HG02885 (cell line): ENCODE data around the gene KCNG2.

Experiments
- ATAC-seq: cut with Tn5 transposase; IDR thresholded peaks from one replicate; pipeline ENCODE4 v1.9.1; 2021; ENCODE audit warnings: mild to moderate bottlenecking; ENCODE audit not compliant: unreplicated experiment, poor library complexity

Gene KCNG2

DNA sequence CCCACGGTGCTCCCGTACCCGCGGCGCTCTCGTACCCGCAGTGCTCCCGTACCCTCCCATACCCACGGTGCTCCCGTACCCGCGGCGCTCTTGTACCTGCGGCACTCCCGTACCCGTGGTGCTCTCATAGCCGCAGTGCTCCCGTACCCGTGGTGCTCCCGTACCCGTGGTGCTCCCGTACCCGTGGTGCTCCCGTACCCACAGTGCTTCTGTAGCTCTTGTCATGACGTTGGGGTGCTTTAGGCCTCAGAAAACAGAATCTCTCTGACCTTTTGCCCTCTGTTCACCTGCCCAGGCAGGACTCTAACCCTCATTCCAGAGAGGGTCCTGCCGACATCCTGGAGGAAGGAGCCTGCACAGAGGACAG is 118.4 kb downstream of the KCNG2 start:
- ATAC-seq: no peak

DNA sequence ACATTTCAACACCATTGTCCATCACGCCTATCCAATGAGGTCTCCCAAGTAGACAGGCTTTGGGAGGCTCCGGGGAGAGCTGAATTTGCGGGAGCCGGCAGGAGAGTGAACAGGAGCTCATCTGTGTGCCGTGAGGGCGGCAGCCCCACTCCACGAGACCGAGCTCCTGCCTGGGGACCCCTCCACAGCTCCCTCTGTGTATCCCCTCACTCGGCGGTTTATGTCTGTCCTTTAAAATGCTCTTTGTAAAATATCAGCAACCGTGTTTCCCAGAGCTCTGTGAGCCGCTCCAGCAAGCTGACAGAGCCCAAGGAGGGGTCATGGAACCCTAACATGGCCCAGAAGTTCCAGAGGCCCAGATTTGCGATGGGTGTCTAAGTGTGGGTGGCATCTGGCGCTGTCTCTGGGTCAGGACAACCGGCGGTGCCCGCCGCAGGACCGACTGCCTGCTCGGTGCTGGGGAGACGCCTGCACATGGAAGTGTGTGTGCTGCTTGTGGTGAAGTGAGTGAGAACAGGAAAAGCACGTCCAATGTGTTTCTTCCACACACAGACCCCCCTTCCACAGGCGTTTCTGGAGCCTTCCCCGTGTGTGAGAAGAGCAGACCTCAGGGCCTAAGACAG is 118.9 kb downstream of the KCNG2 start:
- ATAC-seq: no peak

DNA sequence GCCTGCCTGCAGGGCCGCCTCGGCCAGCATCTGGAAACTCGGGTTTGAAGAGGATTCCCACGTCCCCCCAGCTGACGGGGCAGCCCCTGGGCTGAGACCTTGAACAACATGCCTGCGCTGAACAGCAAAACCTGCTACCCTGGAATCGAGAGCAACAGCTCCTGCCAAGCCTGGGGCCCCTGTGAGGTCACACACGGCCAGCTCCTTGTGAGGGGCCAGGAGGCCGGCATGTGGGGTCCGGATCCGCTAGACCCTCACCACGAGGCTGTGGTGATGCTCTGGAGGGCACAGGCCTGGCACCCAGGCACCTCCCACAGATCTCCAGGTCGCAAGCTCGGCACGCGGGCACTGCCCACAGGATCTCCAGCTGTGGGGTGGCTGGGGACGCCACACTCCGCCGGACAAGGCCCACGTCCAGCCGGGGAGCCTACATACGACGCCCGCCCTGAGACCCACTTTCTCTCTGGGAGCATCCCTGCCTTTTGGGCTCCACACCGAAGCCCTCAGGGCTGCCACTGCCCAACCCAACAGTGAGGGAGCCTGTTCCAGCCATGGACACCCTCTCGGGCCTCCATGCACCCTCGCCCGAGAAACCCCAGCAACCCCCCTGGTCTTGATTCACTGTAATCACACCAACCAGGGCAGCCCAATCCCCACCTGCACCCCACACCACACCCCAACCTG is 119.6 kb downstream of the KCNG2 start:
- no peak for ATAC-seq

DNA sequence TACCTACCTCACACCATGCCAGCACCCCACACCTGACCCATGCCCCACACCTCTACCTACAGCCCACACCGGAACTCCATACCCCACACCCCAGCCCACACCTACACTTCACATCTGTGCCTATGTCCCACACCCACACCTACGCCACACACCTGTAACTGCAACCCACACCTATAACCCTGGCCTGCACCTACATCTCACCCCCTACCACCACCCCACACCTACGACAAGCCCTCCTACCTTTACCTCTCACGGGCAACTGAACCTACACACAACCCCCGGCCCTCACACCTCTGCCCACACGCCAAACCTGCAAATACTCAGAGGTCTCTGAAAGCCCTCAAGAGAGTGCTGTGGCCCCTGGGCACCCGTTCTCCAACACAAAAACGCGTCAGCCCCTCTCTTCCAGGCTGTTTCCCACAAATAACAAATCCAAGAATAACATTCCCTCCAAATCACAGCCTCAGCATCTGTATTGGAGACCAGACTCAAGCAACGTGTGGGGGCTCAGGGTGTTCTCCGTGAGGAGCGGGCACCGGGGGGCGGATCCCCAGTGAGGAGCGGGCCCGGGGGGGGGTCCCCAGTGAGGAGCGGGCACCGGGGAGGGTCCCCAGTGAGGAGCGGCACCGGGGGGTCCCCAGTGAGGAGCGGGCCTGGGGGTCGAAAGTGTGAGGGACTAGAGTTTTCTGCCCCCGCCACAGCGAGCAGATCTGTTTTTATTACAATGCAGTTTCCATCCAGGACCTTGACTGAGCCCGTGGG is 120.3 kb downstream of the KCNG2 start:
- ATAC-seq: no peak

DNA sequence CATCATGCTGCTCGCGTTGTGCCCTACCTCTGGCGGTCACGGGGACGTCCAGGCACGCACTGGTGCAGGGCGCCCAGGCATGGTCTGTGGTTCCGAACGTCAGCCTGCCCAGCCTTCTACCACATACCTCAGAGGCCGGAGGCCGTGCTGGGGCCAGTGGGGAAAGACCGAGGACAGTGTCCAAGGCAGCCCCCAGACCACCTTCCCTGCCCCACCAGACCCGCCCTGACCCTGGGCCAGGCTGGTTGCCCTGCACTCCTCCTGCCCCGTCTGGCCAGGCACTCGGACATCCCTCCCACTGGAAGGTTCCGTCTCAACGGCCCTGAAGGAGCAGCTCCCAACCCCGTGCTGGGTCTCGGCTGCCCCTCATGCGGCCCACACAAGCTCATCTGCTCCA is 120.9 kb downstream of the KCNG2 start:
- ATAC-seq: no peak

DNA sequence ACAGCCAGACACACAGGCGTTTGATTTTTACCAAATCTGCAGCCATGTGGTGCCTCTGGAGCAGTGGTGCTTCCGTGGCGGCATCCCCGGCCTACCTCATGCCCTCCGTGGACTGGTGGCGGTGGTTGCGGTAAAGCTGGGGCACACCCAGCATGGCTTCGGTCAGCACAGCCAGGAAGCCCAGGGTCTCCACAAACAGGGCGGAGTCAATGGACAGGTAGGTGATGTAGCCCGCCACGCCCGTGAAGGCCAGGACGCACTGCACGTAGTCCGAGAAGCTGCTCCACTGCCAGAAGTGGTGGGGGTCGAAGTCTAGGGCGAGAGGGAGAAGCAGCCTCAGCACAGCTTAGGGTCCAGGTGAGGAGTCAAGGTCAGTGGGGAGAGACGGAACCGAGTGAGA is 121.4 kb downstream of the KCNG2 start:
- no peak for ATAC-seq

DNA sequence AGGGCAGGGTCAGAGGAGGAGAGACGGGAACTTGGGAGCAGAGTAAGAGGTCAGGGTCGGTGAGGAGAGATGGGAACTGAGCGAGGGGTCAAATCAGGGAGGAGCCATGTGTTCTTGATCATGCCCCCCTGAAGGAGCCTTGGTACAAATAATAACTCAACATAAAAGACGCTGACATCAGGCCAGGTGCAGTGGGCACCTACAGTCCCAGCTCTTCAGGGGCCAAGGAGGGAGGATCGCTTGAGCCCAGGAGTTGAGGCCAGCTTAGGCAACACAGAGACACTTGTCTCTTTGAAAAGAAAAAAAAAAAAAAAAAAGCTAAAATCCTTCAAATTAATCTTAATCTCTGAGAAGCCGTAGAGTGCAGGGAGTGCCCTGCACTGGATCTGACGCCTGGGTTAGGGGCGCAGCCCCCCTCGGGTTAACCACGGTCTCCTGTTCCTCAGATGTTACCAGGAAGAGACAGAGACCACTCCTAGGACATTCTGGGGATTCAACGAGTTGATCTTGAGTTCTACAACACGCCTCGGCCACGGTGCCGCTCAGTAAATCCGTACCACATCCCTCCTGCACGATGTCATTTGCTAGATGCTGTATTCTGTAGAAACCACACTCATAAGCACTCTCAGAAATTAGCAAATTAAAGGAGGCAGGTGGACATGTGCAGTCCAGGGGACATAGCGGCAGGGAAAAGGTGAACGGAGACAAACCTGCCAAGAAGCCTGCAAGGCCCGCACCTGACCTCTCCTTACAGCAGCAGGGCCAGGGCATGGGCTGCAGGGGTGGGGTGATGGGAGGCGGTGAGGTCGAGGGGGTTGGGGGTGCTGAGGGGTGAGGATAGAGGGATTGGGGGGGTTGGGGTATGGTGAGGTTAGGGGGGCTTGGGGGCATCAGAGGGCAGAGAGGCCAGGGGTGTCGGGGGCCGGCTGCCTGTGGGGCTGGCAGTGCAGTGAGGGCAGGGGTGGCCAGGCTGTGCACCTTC is 124.5 kb downstream of the KCNG2 start:
- ATAC-seq: no peak

DNA sequence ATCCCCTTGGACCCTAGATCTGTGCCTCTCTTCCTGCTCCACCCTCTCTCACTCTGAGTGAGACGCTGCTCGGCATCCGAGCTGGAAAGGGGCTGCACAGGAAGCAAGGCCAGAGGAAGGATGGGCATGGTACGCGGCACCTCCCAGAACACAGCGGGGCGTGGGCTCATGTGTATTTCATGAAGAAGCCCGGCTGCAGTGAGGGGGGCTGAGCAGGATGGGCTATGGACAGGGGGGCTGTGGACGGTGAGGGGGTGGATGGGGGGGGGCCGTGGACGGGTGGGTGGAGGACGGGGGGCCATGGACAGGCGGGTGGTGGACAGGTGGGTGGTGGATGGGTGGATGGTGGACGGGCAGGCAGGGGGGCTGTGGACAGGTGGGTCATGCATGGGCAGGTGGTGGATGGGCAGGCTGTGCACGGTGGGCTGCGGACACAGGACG is 125.3 kb downstream of the KCNG2 start:
- no peak for ATAC-seq

DNA sequence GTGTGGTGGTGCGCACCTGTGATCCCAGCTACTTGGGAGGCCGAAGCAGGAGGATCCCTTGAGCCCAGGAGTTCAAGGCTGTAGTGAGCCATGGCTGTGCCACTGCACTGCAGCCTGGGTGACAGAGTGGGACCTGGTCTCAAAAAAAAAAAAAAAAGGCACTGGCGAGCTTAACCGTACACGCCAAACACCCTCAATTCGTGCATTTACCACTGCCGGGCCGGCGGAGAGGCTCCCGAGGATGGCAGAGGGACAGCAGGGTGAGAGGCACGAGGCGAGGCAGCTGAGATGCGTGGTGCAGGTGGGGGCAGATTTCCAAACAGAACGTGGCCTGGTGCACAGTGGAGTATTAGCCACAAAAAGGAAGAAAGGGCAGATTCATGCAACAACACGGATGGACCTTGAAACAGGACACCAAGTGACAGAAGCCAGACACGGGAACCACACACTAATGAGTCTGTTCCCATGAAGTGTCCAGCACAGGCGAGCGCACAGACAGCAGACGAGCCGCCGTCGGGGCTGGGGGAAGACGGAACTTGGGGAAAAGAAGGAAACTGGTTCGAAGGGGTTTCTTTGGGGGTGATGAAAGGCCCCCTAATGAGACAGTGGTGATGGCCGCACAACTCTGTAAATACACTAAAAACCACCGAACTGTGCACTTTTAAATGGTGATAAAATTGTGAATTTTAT is 126.3 kb downstream of the KCNG2 start:
- ATAC-seq: no peak

DNA sequence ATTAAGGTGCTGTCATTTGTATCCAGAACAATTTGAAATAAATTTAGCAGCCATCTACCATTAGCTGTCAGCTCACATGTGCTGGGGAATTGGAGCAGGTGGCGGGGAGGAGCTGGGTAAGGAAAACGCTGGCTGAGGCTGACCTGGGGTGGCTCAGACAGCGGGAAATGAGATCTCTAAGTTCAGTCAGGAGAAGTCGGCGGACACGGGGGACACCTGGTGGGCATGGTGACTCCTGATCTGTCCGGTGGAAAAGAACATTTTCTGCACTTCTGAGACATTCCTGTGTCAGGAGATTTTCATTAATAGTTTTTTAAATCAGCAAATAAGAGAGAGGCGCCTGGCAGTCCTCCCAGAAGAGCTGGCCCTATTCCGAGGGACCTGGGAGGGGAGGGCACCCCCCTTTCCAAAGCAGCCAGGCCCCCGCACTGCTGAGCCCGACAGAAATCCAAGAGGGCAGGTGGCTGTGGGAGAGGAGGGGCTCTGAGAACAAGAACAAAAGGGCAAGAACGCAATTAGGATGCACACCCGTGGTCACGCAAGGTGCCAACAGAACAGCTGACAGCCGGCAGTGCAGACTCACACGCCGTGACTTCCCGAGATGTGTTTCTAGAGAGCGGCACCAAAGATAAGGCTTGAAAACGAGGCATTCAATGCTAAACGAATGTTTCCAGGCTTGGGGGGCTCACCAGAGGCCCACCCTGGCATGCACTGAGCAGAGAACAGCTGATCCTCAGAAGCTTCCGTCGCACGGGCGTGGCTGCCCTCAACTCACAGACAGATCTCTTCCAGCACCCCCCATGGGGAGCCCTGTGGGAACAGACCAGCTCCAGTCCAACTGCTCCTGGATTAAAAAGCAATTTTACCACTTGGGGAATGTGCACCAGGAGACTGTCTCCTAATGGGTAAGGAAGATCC is 127.3 kb downstream of the KCNG2 start:
- ATAC-seq: no peak

DNA sequence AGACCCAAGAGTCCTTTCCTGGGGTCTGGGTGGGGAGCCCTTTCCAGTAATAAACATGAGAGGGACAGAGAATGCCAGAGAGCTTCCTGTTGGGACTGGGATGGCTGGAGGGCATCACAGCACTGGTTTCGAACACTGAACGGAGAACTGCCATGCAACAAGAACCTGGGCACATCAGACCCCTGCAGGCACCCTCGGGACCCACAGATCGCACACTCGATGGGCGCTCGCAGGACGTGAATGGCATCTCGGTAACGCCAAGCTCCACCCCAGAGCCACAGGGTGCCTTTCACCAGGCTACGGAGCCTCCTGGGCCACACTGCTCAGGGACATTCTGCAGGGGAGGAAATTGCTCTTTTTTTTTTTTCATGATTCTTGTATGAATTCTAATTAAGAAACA is 128.6 kb downstream of the KCNG2 start:
- no peak for ATAC-seq

DNA sequence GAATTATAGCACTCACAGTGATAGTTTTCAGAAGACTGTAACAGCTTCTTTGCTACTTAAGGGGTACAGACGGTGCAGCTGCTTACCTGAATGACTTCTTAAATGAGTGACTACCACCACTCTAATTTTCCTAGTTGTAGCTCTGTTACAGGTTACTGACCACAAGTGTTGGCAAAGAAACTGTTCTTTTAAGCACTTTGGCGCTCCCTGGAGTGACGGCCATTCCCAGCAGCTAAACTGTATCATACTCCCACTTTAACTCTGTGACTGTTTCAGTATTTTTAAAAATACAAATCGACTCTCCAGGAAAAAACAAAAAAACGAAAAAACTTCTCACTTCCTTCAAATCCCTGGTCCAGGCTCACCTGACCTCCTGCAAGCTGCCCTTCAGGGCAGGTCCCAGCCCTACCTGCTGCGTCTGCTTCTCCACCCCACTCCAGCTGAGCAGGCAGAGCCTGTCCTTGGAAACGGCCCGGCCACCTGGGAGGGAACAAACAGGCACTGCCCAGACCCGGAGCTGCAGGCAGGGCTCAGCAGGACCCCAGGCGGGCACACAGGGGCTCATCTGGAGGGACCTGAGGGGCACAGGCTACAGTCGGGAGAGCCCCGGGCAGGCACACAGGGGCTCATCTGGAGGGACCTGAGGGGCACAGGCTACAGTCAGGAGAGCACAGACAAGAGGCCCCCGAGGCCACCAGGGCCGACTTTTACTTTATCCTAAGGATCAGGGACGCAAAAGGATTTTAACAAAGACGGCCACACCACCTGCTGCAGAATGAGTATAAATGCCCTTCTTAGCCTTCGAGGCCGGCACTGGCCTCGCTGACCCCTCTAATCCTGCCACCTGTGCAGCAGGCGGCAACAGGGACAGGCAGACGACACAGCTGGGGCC is 129.2 kb downstream of the KCNG2 start:
- no peak for ATAC-seq

DNA sequence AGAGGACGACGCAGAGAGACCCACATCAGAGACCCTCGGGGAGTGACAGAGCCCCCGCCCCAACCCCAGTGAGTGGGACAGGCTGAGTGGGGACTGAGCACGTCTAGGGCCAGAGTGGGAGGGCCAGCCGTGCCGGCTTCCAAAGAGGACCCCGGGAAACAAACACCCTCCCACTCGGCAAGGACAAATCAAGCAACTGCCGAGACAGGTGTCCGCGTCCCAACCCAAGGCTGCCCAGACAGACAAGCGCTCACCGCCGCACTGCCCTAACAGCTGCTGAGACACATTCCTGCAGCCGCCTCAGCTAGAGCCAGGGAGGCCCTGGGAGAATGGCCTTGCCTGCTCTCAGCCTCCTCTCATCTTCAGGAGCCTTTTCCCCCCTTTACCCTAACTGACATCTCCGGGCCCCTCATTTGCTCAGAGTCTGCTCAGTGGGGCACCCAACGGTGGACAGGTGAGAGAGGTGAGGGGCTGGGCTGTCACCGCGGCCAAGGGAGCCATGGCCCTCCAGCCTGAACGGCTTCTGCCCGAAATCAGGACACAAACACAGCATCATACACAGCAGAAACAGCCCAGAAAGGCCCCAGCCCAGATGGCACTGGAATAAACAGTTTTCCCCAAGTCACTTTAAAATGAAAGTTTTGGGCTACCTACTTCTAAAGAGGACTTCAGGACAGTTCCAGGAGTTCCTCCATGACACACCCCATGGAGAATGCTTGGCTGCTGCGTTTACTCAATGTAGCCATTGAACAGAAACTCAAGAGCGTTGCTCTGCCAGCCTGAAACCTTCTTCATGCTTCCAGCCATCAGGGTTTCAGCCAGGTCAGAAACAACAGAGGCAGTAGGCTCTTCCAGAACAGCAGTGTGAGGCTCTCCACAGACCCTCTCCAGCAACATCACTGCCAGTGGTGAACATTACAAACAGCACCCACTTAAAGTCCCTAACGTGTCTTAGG is 130.1 kb downstream of the KCNG2 start:
- ATAC-seq: no peak

DNA sequence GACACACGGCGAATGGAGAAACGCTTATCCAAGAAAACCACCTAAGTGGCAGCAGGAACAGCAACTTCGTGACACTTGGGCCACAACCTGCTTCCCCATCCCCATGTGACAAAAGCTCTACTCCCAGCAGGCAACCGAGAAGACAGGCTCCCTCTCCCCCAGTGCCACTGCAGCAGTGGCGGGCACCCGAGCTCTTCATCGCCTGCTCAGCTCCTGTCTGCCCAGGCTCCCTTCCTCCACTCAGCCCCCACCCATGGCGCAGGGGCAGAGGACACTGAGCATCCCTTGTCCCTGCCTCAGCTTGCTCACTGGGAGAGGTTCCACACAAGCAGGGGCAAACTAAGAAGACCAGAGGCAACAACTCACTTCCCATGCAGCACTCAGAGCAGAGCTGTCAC is 130.8 kb downstream of the KCNG2 start:
- ATAC-seq: no peak

DNA sequence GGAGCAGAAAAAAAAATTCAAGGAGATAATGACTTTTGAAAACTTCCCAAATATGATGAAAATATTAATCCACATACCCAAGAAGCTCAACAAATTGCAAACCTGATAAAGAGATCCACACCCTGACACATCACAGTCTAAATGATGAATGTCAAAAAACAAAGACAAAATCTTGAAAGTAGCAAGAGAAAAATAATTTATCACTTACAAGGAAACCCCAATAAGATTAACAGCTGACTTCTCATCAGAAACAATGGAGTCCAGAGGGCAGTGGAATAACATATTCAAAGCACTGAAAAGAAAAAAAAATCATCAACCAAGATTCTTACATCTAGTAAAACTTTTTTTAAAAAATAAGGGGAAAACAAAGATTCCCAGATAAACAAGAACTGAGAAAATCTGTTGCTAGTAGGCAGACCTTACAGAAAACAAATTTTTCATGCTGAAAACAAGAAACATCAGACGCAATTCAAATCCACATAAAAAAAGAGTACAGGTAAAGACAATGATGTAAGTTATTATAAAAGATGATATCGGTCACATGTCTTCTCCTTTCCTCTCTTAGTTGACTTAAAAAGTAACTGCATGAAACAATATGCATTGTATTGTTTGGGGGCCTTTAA is 132.4 kb downstream of the KCNG2 start:
- no peak for ATAC-seq

DNA sequence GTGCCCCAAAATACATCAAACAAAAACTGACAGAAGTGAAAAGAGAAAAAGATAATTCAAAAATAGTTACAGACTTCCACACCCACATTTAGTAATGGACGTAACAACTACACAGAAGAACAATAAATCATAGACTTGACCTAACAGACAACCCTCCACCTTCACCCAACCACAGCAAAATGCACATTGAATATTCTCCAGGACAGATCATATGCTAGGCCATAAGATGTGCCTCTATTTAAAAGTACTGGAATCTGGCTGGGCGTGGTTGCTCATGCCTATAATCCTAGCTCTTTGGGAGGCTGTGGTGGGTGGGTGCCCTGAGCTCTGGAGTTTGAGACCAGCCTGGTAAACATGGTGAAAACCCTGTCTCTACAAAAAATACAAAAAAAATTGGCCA is 133.7 kb downstream of the KCNG2 start:
- no peak for ATAC-seq
